ENCODE results near the gene SLC7A5.
A peak's percentile ranks its signal among the peaks of the same experiment; 100 is the strongest.
"Not testable (repeated sequence)": the region's sequence is repeated elsewhere in the genome, so short reads cannot be mapped to it uniquely, and the experiment has no call there.

The SLC7A5 gene

GRCh38 chr16:87819282-87819681, 50.0 kb downstream of the SLC7A5 start:
- DNase-seq: no peak

- no peak for DNase-seq
These were observed 50.7 kb downstream of the SLC7A5 start for GRCh38 chr16:87818533-87819161.

- DNase-seq: no peak
These were observed 51.4 kb downstream of the SLC7A5 start for GRCh38 chr16:87817910-87818309.

GRCh38 chr16:87817370-87817769, 51.9 kb downstream of the SLC7A5 start:
- DNase-seq: not testable (repeated sequence)

- no peak for DNase-seq
These were observed 52.7 kb downstream of the SLC7A5 start for GRCh38 chr16:87816507-87817100.

- no peak for DNase-seq
These were observed 53.7 kb downstream of the SLC7A5 start for GRCh38 chr16:87815567-87815966.

GRCh38 chr16:87812200-87812656, 57.1 kb downstream of the SLC7A5 start:
- no peak for DNase-seq

GRCh38 chr16:87811454-87811853, 57.9 kb downstream of the SLC7A5 start:
- DNase-seq: not testable (repeated sequence)

GRCh38 chr16:87809150-87809902, 60.0 kb downstream of the SLC7A5 start:
- DNase-seq: no peak

GRCh38 chr16:87808108-87808507, 61.2 kb downstream of the SLC7A5 start:
- DNase-seq: no peak

GRCh38 chr16:87806641-87807546, 62.4 kb downstream of the SLC7A5 start:
- DNase-seq: peak; percentile 77

GRCh38 chr16:87806261-87806640, 63.1 kb downstream of the SLC7A5 start:
- peak; percentile 59 for DNase-seq

- no peak for DNase-seq
These were observed 65.9 kb downstream of the SLC7A5 start for GRCh38 chr16:87803385-87803784.

- DNase-seq: no peak
These were observed 66.6 kb downstream of the SLC7A5 start for GRCh38 chr16:87802670-87803069.

GRCh38 chr16:87801679-87802259, 67.5 kb downstream of the SLC7A5 start:
- no peak for DNase-seq

GRCh38 chr16:87800497-87800896, 68.8 kb downstream of the SLC7A5 start:
- DNase-seq: no peak

GRCh38 chr16:87795336-87795735, 74.0 kb downstream of the SLC7A5 start:
- DNase-seq: no peak

- DNase-seq: no peak
These were observed 74.7 kb downstream of the SLC7A5 start for GRCh38 chr16:87794485-87795078.

- DNase-seq: no peak
These were observed 77.1 kb downstream of the SLC7A5 start for GRCh38 chr16:87792205-87792565.

- no peak for DNase-seq
These were observed 77.8 kb downstream of the SLC7A5 start for GRCh38 chr16:87791295-87792204.

Measured in activated CD4-positive, alpha-beta T cell treated with anti-CD3 and anti-CD28 coated beads for 48 hours (primary cell).